Fibroblast of skin of left quadriceps (primary cell): Measurements from ENCODE around the gene VWC2.

Source experiments
- DNase-seq, 2 experiments: peaks; one replicate each; pipeline ENCODE4 v3.0.0-alpha.2; 2013; ENCODE audit warnings: low read depth in 2 of 2

Gene VWC2

DNA sequence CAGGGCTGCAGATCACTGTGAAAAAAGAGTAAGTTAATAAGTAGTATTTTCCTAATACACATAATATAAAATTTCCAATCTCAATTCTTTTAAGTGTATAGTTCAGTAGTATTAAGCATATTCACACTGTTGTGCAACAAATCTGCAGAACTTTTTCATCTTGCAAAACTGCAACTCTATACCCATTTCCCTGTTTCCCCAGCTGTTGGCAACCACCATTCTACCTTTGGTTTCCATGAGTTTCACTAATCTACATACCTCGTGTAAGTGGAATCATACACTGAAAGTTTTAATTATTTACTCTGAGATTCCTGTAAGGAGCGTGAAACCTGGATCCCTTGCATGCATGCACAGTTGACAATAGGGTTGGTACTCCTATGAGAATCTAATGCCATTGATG, 164.2 kb downstream of the VWC2 start:
- no peak for DNase-seq
